ENCODE results near the gene GPR45.

GPR45 gene

GRCh38 chr2:105241443-105241842 is at the start of gene GPR45:
Gene GPR45 (plus strand): TSS chr2:105241743. CDS start chr2:105241859, 116 bp downstream.
- no peak for DNase-seq
- intact Hi-C loops (cut with DNase I), result no loop called here

- intact Hi-C loops (cut with DNase I), result no loop called here
- DNase-seq, result peak in 29 of 42 donors; percentile 19 to 83 (median 53)
Observed at GRCh38 chr2:105194022-105194675, 47.4 kb upstream of the GPR45 start.

GRCh38 chr2:105196651-105197050 is 44.9 kb upstream of the GPR45 start:
- DNase-seq, result no peak
- intact Hi-C loops (cut with DNase I), result no loop called here

- intact Hi-C loops (cut with DNase I), result no loop called here
- no peak for DNase-seq
Observed at GRCh38 chr2:105215586-105216192, 25.9 kb upstream of the GPR45 start.

- intact Hi-C loops (cut with DNase I), result no loop called here
- DNase-seq, result no peak
Observed at GRCh38 chr2:105220604-105221003, 20.9 kb upstream of the GPR45 start.

- intact Hi-C loops (cut with DNase I), result no loop called here
- DNase-seq, result peak in 2 of 42 donors; percentile 0 to 12
Observed at GRCh38 chr2:105224444-105224843, 17.1 kb upstream of the GPR45 start.

- intact Hi-C loops (cut with DNase I), result no loop called here
- peak in 2 of 42 donors; percentile 1 to 28 for DNase-seq
Observed at GRCh38 chr2:105231232-105231619, 10.3 kb upstream of the GPR45 start.

GRCh38 chr2:105235388-105236059 is 6.0 kb upstream of the GPR45 start:
- DNase-seq, result peak; percentile 63 to 91 (median 84)
- intact Hi-C loops (cut with DNase I), result loop anchor here (5.0 kb wide), 1 partner anchor 123 kb away; no protein-coding TSS in a partner anchor

- intact Hi-C loops (cut with DNase I), result loop anchor here (5.0 kb wide), 1 partner anchor 124 kb away; no protein-coding TSS in a partner anchor
- no peak for DNase-seq
Observed at GRCh38 chr2:105236060-105236424, 5.5 kb upstream of the GPR45 start.

- intact Hi-C loops (cut with DNase I), result loop anchor here (5.0 kb wide), 1 partner anchor 125 kb away; no protein-coding TSS in a partner anchor
- no peak for DNase-seq
Observed at GRCh38 chr2:105237045-105237765, 4.3 kb upstream of the GPR45 start.

GRCh38 chr2:105238664-105239240 is 2.8 kb upstream of the GPR45 start:
- intact Hi-C loops (cut with DNase I), result loop anchor here (5.0 kb wide), 1 partner anchor 126 kb away; no protein-coding TSS in a partner anchor
- DNase-seq, result no peak

- no peak for DNase-seq
- intact Hi-C loops (cut with DNase I), result loop anchor here (5.0 kb wide), 1 partner anchor 128 kb away; no protein-coding TSS in a partner anchor
Observed at GRCh38 chr2:105239924-105240323, 1.6 kb upstream of the GPR45 start.

GRCh38 chr2:105242286-105242993 is 897 bp downstream of the GPR45 start:
- no peak for DNase-seq
- intact Hi-C loops (cut with DNase I), result no loop called here

GRCh38 chr2:105243961-105244360 is 2.4 kb downstream of the GPR45 start:
- intact Hi-C loops (cut with DNase I), result no loop called here
- no peak for DNase-seq

- no peak for DNase-seq
- intact Hi-C loops (cut with DNase I), result no loop called here
Observed at GRCh38 chr2:105244451-105244850, 2.9 kb downstream of the GPR45 start.

- intact Hi-C loops (cut with DNase I), result no loop called here
- no peak for DNase-seq
Observed at GRCh38 chr2:105248316-105249070, 7.0 kb downstream of the GPR45 start.

- intact Hi-C loops (cut with DNase I), result no loop called here
- DNase-seq, result no peak
Observed at GRCh38 chr2:105249181-105249580, 7.6 kb downstream of the GPR45 start.

- intact Hi-C loops (cut with DNase I), result no loop called here
- DNase-seq, result no peak
Observed at GRCh38 chr2:105249891-105250290, 8.3 kb downstream of the GPR45 start.
